ENCODE measurements around the gene LBHD1. TPM values are rescaled to one million over a fixed set of nuclear protein-coding genes. Genes with fewer than 3 reads are reported as not detected.

Gene LBHD1
- total and polyA plus RNA-seq, 7 donors = 0.74 to 3.6 (median 1.8) TPM

GRCh38 chr11:62687508-62688396 lies 15.7 kb upstream of the LBHD1 start:
- TF ChIP-seq, protein P1, sequence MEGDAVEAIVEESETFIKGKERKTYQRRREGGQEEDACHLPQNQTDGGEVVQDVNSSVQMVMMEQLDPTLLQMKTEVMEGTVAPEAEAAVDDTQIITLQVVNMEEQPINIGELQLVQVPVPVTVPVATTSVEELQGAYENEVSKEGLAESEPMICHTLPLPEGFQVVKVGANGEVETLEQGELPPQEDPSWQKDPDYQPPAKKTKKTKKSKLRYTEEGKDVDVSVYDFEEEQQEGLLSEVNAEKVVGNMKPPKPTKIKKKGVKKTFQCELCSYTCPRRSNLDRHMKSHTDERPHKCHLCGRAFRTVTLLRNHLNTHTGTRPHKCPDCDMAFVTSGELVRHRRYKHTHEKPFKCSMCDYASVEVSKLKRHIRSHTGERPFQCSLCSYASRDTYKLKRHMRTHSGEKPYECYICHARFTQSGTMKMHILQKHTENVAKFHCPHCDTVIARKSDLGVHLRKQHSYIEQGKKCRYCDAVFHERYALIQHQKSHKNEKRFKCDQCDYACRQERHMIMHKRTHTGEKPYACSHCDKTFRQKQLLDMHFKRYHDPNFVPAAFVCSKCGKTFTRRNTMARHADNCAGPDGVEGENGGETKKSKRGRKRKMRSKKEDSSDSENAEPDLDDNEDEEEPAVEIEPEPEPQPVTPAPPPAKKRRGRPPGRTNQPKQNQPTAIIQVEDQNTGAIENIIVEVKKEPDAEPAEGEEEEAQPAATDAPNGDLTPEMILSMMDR (IDR thresholded peaks at IDR 0.05) = no peak
- ATAC-seq (peak in 3 of 4 donors; percentile 12 to 26 (median 13)), DNase-seq (peak in 1 of 2 donors; percentile 27)
- H3K27ac ChIP-seq = no peak overlapping the region
- H3K9me3 ChIP-seq = no peaks in the 10 kb centered on the region
- H3K27me3 ChIP-seq (ENCODE audit: insufficient read depth in 3 of 3, low read length in 2 of 3) = no peaks in the 10 kb centered on the region
- no peaks in the 10 kb centered on the region for H3K4me1 ChIP-seq
- intact Hi-C loops (cut with DNase I) = no loop called here
- WGBS, 3 donors = 48 to 61% (median 51%) methylated on average over 68 to 74 of the region's 74 CpGs
- peaks cover 0 to 31% of the 10 kb centered on the region in 2 donors for H3K36me3 ChIP-seq (ENCODE audit: insufficient read depth in 1 of 2, low read depth in 1 of 2)
- H3K4me3 ChIP-seq = peak overlapping the region; percentile 43

GRCh38 chr11:62682518-62682917 lies 10.5 kb upstream of the LBHD1 start:
- ATAC-seq (no peak), DNase-seq (no peak)
- H3K4me3 ChIP-seq = no peak overlapping the region
- TF ChIP-seq, protein P1 (IDR thresholded peaks at IDR 0.05) = no peak
- H3K27ac ChIP-seq = no peak overlapping the region
- peaks cover 20% of the 10 kb centered on the region for H3K4me1 ChIP-seq
- intact Hi-C loops (cut with DNase I) = no loop called here
- H3K27me3 ChIP-seq (ENCODE audit: insufficient read depth in 3 of 3, low read length in 2 of 3) = no peaks in the 10 kb centered on the region
- 88 to 92% (median 89%) methylated on average over 7 of the region's 7 CpGs for WGBS, 3 donors
- no peaks in the 10 kb centered on the region for H3K9me3 ChIP-seq
- H3K36me3 ChIP-seq (ENCODE audit: insufficient read depth in 1 of 2, low read depth in 1 of 2) = peaks cover 0 to 7% of the 10 kb centered on the region in 2 donors

GRCh38 chr11:62680825-62681240 lies 8.8 kb upstream of the LBHD1 start:
- TF ChIP-seq, protein P1 (IDR thresholded peaks at IDR 0.05) = peak; percentile 54
- intact Hi-C loops (cut with DNase I) = loop anchor here in 1 of 2 donors (2.0 kb wide), 1 partner anchor 14 kb away; no protein-coding TSS in a partner anchor
- 43 to 49% (median 44%) methylated on average over 4 of the region's 4 CpGs for WGBS, 3 donors
- Histone ChIP-seq H3K4me1 (peaks cover 32% of the 10 kb centered on the region), H3K36me3 (ENCODE audit: insufficient read depth in 1 of 2, low read depth in 1 of 2) (peaks cover 6 to 24% of the 10 kb centered on the region in 2 donors), H3K27me3 (ENCODE audit: insufficient read depth in 3 of 3, low read length in 2 of 3) (no peaks in the 10 kb centered on the region), H3K9me3 (no peaks in the 10 kb centered on the region), H3K4me3 (no peak overlapping the region), H3K27ac (peak overlapping the region; percentile 91)
- DNase-seq (peak; percentile 51 to 71), ATAC-seq (peak; percentile 63 to 74 (median 70))

DNA sequence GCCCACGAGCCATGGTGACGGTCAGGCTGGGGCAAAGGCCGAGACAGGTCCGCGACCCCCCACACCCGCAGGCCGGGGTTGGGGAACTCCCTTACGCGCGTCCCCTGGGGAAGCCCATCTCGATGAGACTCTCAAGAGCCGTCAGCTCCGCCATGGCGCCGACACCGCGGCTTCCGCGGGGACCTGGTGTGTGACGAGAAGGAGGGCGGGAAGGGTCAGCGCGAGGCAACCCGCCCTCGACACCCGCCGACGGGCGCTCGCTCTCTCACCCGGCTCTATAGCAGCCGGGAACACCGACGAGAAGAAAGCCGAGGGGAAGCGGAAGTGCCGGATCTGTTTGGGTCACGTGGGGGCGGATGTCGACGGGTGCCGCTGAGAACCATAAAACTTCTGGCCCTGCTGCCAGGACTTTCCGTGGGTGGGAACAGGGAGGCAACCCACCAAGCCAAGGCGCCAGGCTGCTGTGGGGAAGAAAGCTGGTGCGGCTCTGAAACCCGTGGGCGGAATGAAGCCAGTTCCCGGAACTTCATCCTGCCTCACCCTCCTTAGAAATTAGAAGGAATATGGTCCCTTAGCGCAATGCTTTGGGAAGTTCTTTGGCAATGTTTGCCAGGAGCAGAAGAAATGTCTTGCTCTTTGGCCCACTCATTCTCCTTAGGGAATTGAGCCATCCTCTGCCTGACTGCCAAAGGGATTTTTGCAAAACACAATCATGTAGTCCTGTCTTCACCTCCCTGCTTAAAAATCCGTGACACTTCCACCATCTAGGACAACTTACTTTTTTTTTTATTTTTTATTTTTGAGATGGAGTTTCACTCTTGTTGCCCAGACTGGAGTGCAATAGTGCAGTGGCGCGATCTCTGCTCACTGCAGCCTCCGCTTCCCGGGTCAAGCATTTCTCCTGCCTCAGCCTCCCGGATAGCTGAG lies 7.0 kb upstream of the LBHD1 start, which contains the start of gene UBXN1:
UBXN1 (minus strand) TSS at position 304 of the 927 bp plus-strand sequence; CDS start at position 154, 150 bp downstream.
- 1 to 3% (median 2%) methylated on average over 55 of the region's 55 CpGs for WGBS, 3 donors
- DNase-seq = peak; percentile 94 to 96
- peak within 1 kb of the TSS; percentile 91 for H3K27ac ChIP-seq
- H3K4me3 ChIP-seq = peak within 1 kb of the TSS; percentile 87
- ATAC-seq = peak; percentile 88 to 93 (median 90)
- H3K4me1 ChIP-seq = peaks cover 32% of the 10 kb centered on the region
- H3K9me3 ChIP-seq = no peaks in the 10 kb centered on the region
- H3K27me3 ChIP-seq (ENCODE audit: insufficient read depth in 3 of 3, low read length in 2 of 3) = no peaks in the 10 kb centered on the region
- intact Hi-C loops (cut with DNase I) = no loop called here
- H3K36me3 ChIP-seq (ENCODE audit: insufficient read depth in 1 of 2, low read depth in 1 of 2) = peaks cover 6 to 42% of the 10 kb centered on the region in 2 donors
- TF ChIP-seq, protein P1 (IDR thresholded peaks at IDR 0.05) = no peak

All from psoas muscle (tissue), 8 donors.